HEK293 (cell line): Measurements from ENCODE around the gene REEP5.
"Not testable (repeated sequence)": the region's sequence is repeated elsewhere in the genome, so short reads cannot be mapped to it uniquely, and the experiment has no call there.

ENCODE experiments used
- CTCF ChIA-PET: fragments of 350-600 bp; formaldehyde crosslinking; extraction: SDS; loops from one replicate; lab custom pipeline; 2021; ENCODE audit warnings: antibody characterized with exemption; lab: Yijun Ruan, JAX
- POLR2A ChIA-PET: fragments of 300-600 bp; formaldehyde crosslinking; extraction: SDS; loops from one replicate; lab custom pipeline; 2020; ENCODE audit warnings: antibody characterized with exemption, inconsistent platforms; lab: Yijun Ruan, JAX
- H3K27ac ChIP-seq: fragments of 200-500 bp; sonication (Bioruptor generic); 2 replicates; pipeline ENCODE4 v1.5.1; 2014; ENCODE audit warnings: low read depth, low read length, control low read depth, inconsistent platforms; ENCODE audit errors: extremely low read depth
- H3K36me3 ChIP-seq, 2 experiments: fragments of 200-500 bp in 1 of 2; sonication (Bioruptor generic) in 1 of 2; 1 replicate in 1 of 2; 2 replicates in 1 of 2; pipeline ENCODE4 v1.5.1; 2014 to 2017; ENCODE audit warnings: inconsistent platforms in 2 of 2, low read length in 2 of 2; ENCODE audit not compliant: control insufficient read depth in 2 of 2, insufficient read depth in 1 of 2
- H3K4me1 ChIP-seq: fragments of 200-500 bp; sonication (Bioruptor generic); 2 replicates; pipeline ENCODE4 v1.5.1; 2014; ENCODE audit warnings: mild to moderate bottlenecking, low read length, inconsistent platforms; ENCODE audit not compliant: control insufficient read depth, insufficient read depth
- H3K4me3 ChIP-seq: 2 replicates; pipeline ENCODE4 v1.5.1; 2011; ENCODE audit warnings: low read depth, mild to moderate bottlenecking, control low read depth, low read length, moderate library complexity
- H3K9me3 ChIP-seq: fragments of 200-500 bp; sonication (Bioruptor generic); 2 replicates; pipeline ENCODE4 v1.5.1; 2014; ENCODE audit warnings: low read depth, low read length, inconsistent platforms; ENCODE audit not compliant: control insufficient read depth, insufficient read depth
- BCL11B ChIP-seq: fragments of 450-650 bp; formaldehyde crosslinking; IDR thresholded peaks from 2 replicates; pipeline ENCODE4 v1.5.1; 2016; ENCODE audit warnings: low read depth, missing biosample characterization, missing genetic modification characterization
- FEZF1 ChIP-seq: fragments of 450-650 bp; formaldehyde crosslinking; IDR thresholded peaks from 2 replicates; pipeline ENCODE4 v1.5.1; 2016; ENCODE audit warnings: missing biosample characterization, missing genetic modification characterization
- GFI1B ChIP-seq: fragments of 450-650 bp; formaldehyde crosslinking; IDR thresholded peaks from 2 replicates; pipeline ENCODE4 v1.5.1; 2016; ENCODE audit warnings: missing biosample characterization, missing genetic modification characterization
- KLF9 ChIP-seq: fragments of 450-650 bp; formaldehyde crosslinking; IDR thresholded peaks from 2 replicates; pipeline ENCODE4 v1.5.1; 2016; ENCODE audit warnings: missing biosample characterization, missing genetic modification characterization, low read depth
- SCRT1 ChIP-seq: fragments of 450-650 bp; formaldehyde crosslinking; IDR thresholded peaks from 2 replicates; pipeline ENCODE4 v1.5.1; 2016; ENCODE audit warnings: missing biosample characterization, missing genetic modification characterization, borderline replicate concordance
- SCRT2 ChIP-seq: fragments of 450-650 bp; formaldehyde crosslinking; IDR thresholded peaks from 2 replicates; pipeline ENCODE4 v1.5.1; 2016; ENCODE audit warnings: missing biosample characterization, missing genetic modification characterization
- TSHZ1 ChIP-seq: fragments of 450-650 bp; formaldehyde crosslinking; IDR thresholded peaks from 2 replicates; pipeline ENCODE4 v1.5.1; 2016; ENCODE audit warnings: missing biosample characterization, missing genetic modification characterization, borderline replicate concordance
- ZFP41 ChIP-seq: fragments of 450-650 bp; formaldehyde crosslinking; IDR thresholded peaks from 2 replicates; pipeline ENCODE4 v1.5.1; 2016; ENCODE audit warnings: missing biosample characterization, missing genetic modification characterization, borderline replicate concordance
- ZNF133 ChIP-seq: fragments of 450-650 bp; formaldehyde crosslinking; IDR thresholded peaks from 2 replicates; pipeline ENCODE4 v1.5.1; 2016; ENCODE audit warnings: missing biosample characterization, missing genetic modification characterization
- ZNF174 ChIP-seq: fragments of 450-650 bp; formaldehyde crosslinking; IDR thresholded peaks from 2 replicates; pipeline ENCODE4 v1.5.0; 2017; ENCODE audit warnings: missing biosample characterization, mild to moderate bottlenecking, missing genetic modification characterization
- ZNF184 ChIP-seq: fragments of 450-650 bp; IDR thresholded peaks from 2 replicates; pipeline ENCODE4 v1.5.1; 2018; ENCODE audit warnings: missing biosample characterization, mild to moderate bottlenecking, missing genetic modification characterization
- ZNF19 ChIP-seq: fragments of 450-650 bp; formaldehyde crosslinking; IDR thresholded peaks from 2 replicates; pipeline ENCODE4; 2016; ENCODE audit warnings: missing biosample characterization, missing genetic modification characterization, low read depth
- ZNF362 ChIP-seq: fragments of 450-650 bp; formaldehyde crosslinking; IDR thresholded peaks from 2 replicates; pipeline ENCODE4 v1.5.1; 2016; ENCODE audit warnings: missing biosample characterization, missing genetic modification characterization
- ZNF391 ChIP-seq: fragments of 450-650 bp; formaldehyde crosslinking; IDR thresholded peaks from 2 replicates; pipeline ENCODE4 v1.5.1; 2016; ENCODE audit warnings: low read depth, missing biosample characterization, missing genetic modification characterization, borderline replicate concordance
- ZNF423 ChIP-seq: fragments of 450-650 bp; formaldehyde crosslinking; IDR thresholded peaks from 2 replicates; pipeline ENCODE4 v1.5.1; 2016; ENCODE audit warnings: missing biosample characterization, missing genetic modification characterization
- ZNF629 ChIP-seq: fragments of 450-650 bp; formaldehyde crosslinking; IDR thresholded peaks from 2 replicates; pipeline ENCODE4 v1.5.1; 2017; ENCODE audit warnings: missing biosample characterization, missing genetic modification characterization
- ZSCAN4 ChIP-seq: fragments of 450-650 bp; formaldehyde crosslinking; IDR thresholded peaks from 2 replicates; pipeline ENCODE4 v1.5.1; 2017; ENCODE audit warnings: missing biosample characterization, missing genetic modification characterization
- TF ChIP-seq, protein P1 (sequence below): fragments of 450-650 bp; formaldehyde crosslinking; conservative IDR thresholded peaks from 2 replicates; pipeline ENCODE4 v1.5.1; 2016; ENCODE audit warnings: low read depth, missing biosample characterization, missing genetic modification characterization
- TF ChIP-seq, protein P2 (sequence below): IDR thresholded peaks from 2 replicates; pipeline ENCODE4 v1.6.1; 2011; ENCODE audit warnings: mild to moderate bottlenecking, low read depth, low read length, borderline replicate concordance

The REEP5 gene

DNA sequence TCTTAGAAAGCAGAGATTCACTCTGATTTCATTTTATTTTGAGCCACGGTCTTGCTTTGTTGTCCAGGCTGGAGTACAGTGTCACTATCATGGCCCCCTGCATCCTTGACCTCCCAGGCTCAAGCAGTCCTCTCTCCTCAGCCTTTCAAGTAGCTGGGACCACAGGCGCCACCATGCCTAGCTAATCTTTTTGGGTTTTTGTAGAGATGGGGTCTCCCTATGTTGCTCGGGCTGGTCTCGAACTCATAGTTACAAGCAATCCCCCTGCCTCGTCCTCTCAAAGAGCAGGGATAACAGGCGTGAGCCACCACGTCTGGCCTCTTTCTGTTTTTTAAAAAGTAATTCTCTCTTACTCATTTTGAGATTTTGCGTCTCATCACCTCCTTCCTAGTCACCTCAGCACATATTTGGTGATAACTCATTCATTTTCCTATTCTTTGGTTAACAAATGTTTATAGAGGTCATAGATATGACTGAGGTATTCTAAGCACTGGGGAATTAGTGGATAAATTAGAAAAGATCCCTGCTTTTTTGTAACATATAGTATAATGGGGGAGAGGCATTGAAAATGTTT, 43.8 kb upstream of the REEP5 start (continued):
- TF ChIP-seq, protein P1, sequence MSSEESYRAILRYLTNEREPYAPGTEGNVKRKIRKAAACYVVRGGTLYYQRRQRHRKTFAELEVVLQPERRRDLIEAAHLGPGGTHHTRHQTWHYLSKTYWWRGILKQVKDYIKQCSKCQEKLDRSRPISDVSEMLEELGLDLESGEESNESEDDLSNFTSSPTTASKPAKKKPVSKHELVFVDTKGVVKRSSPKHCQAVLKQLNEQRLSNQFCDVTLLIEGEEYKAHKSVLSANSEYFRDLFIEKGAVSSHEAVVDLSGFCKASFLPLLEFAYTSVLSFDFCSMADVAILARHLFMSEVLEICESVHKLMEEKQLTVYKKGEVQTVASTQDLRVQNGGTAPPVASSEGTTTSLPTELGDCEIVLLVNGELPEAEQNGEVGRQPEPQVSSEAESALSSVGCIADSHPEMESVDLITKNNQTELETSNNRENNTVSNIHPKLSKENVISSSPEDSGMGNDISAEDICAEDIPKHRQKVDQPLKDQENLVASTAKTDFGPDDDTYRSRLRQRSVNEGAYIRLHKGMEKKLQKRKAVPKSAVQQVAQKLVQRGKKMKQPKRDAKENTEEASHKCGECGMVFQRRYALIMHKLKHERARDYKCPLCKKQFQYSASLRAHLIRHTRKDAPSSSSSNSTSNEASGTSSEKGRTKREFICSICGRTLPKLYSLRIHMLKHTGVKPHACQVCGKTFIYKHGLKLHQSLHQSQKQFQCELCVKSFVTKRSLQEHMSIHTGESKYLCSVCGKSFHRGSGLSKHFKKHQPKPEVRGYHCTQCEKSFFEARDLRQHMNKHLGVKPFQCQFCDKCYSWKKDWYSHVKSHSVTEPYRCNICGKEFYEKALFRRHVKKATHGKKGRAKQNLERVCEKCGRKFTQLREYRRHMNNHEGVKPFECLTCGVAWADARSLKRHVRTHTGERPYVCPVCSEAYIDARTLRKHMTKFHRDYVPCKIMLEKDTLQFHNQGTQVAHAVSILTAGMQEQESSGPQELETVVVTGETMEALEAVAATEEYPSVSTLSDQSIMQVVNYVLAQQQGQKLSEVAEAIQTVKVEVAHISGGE (tag by site-specific recombination) = no peak
- TF ChIP-seq ZFP41 (tag by site-specific recombination) = no peak
- no peak for TF ChIP-seq TSHZ1
- no peak for TF ChIP-seq ZNF184
- no peak for TF ChIP-seq BCL11B (tag by site-specific recombination)
- no peak for TF ChIP-seq ZSCAN4 (tag by site-specific recombination)
- no peak for TF ChIP-seq ZNF133 (tag by site-specific recombination)
- TF ChIP-seq, all 188 proteins: peak for 0

- not testable (repeated sequence) for H3K36me3 ChIP-seq, H3K4me3 ChIP-seq, H3K27ac ChIP-seq, H3K9me3 ChIP-seq, H3K4me1 ChIP-seq
- POLR2A ChIA-PET = interaction anchor here (3.9 kb wide), 1 partner anchor 13 kb away, joined by 23 read pairs; the partner anchor contains the start of gene DCP2
- CTCF ChIA-PET = interaction anchor here (0.7 to 1.2 kb wide), 3 partner anchors 16 to 604 kb away, joined by 3 read pairs; no protein-coding TSS in a partner anchor
These were observed 41.3 kb upstream of the REEP5 start for GRCh38 chr5:112963374-112963733.

DNA sequence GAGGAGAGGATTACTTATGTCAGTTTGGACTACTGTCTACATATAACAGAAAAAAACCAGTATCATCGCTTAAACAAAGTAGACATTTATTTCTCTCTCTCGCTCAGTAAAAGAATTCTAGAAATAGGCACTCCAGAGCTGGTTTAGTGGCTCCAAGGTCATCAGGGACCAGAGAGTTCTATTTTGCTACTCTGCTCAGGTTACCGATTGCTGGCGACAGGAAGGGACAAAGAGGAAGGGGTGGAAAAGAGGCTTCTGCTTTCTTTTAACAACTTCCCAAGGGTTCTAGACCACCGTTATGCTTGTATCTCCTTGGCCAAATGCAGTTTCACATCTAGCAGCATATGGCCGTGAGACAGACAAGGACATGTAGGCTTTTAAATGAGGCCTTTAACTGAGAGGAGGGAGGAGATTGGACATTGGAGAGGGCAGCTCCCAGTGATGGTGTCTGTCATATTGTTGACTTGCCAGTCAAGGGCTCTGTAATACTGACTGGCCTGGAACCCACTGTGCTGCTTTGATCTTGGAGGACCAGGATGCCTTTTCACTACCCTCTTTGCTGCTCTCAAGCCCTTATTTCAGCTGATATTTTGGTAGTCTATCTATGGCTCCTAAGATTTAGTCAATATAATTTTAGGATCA, 39.0 kb upstream of the REEP5 start:
- no peaks in the 10 kb centered on the region for H3K36me3 ChIP-seq
- ChIA-PET POLR2A (interaction anchor here (0.7 to 3.9 kb wide), 2 partner anchors 15 to 70 kb away, joined by 3 to 23 read pairs; partner anchors contain the start of gene DCP2), CTCF (interaction anchor here (0.7 to 1.4 kb wide), 5 partner anchors 35 to 410 kb away, joined by 3 to 7 read pairs (median 4); no protein-coding TSS in a partner anchor)
- no peak overlapping the region for H3K4me3 ChIP-seq
- no peak overlapping the region for H3K27ac ChIP-seq
- H3K9me3 ChIP-seq = no peaks in the 10 kb centered on the region
- peaks cover 14% of the 10 kb centered on the region for H3K4me1 ChIP-seq
- TF ChIP-seq ZNF174 (no peak), SCRT1 (no peak), GFI1B (tag by site-specific recombination) (no peak), ZNF629 (no peak), ZNF362 (tag by site-specific recombination) (no peak), ZNF391 (no peak), SCRT2 (tag by site-specific recombination) (no peak), KLF9 (no peak), FEZF1 (no peak), ZNF423 (tag by site-specific recombination) (no peak), ZNF19 (no peak)
- TF ChIP-seq, protein P2, sequence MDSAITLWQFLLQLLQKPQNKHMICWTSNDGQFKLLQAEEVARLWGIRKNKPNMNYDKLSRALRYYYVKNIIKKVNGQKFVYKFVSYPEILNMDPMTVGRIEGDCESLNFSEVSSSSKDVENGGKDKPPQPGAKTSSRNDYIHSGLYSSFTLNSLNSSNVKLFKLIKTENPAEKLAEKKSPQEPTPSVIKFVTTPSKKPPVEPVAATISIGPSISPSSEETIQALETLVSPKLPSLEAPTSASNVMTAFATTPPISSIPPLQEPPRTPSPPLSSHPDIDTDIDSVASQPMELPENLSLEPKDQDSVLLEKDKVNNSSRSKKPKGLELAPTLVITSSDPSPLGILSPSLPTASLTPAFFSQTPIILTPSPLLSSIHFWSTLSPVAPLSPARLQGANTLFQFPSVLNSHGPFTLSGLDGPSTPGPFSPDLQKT = no peak
